Measurements from ENCODE around the gene RHBDL1. TPM values are rescaled to one million over a fixed set of nuclear protein-coding genes. Genes with fewer than 3 reads are reported as not detected.

Gene RHBDL1
- 12.4 TPM for polyA plus RNA-seq (2012; ENCODE audit: insufficient read length, low read depth)

- no peak; the same call in 1 of the 2 replicates for TF ChIP-seq POLR2AphosphoS5 (IDR thresholded peaks at IDR 0.05; ENCODE audit: low read depth, low read length)
- no peak for TF ChIP-seq FOXP2 (optimal IDR thresholded peaks at IDR 0.05; ENCODE audit: borderline replicate concordance, extremely low read depth, extremely low read length, insufficient read depth)
- TF ChIP-seq SIN3A (IDR thresholded peaks at IDR 0.05; ENCODE audit: borderline replicate concordance, insufficient read depth, low read length): no peak
Measured at GRCh38 chr16:674968-675883, at the start of gene RHBDL1. Gene RHBDL1, plus strand, starts transcription at chr16:675671. Its CDS starts 120 bp downstream, at chr16:675791.

- TF ChIP-seq REST (IDR thresholded peaks at IDR 0.05; ENCODE audit: insufficient read depth in 1 of 2, low read depth in 2 of 2, low read length in 2 of 2) (no peak), SIN3A (IDR thresholded peaks at IDR 0.05; ENCODE audit: borderline replicate concordance, insufficient read depth, low read length) (no peak), FOXP2 (optimal IDR thresholded peaks at IDR 0.05; ENCODE audit: borderline replicate concordance, extremely low read depth, extremely low read length, insufficient read depth) (no peak), POLR2AphosphoS5 (IDR thresholded peaks at IDR 0.05; ENCODE audit: low read depth, low read length) (no peak), TAF1 (IDR thresholded peaks at IDR 0.05; ENCODE audit: borderline replicate concordance, insufficient read depth, low read length) (no peak)
Measured at GRCh38 chr16:625977-626765, 49.3 kb upstream of the RHBDL1 start.

GRCh38 chr16:626787-627453 lies 48.6 kb upstream of the RHBDL1 start:
- TF ChIP-seq TAF1 (IDR thresholded peaks at IDR 0.05; ENCODE audit: borderline replicate concordance, insufficient read depth, low read length): no peak
- TF ChIP-seq SIN3A (IDR thresholded peaks at IDR 0.05; ENCODE audit: borderline replicate concordance, insufficient read depth, low read length): no peak
- TF ChIP-seq FOXP2 (optimal IDR thresholded peaks at IDR 0.05; ENCODE audit: borderline replicate concordance, extremely low read depth, extremely low read length, insufficient read depth): no peak
- TF ChIP-seq REST (IDR thresholded peaks at IDR 0.05; ENCODE audit: insufficient read depth in 1 of 2, low read depth in 2 of 2, low read length in 2 of 2): no peak
- no peak for TF ChIP-seq POLR2AphosphoS5 (IDR thresholded peaks at IDR 0.05; ENCODE audit: low read depth, low read length)

- no peak for TF ChIP-seq REST (IDR thresholded peaks at IDR 0.05; ENCODE audit: insufficient read depth in 1 of 2, low read depth in 2 of 2, low read length in 2 of 2)
- no peak for TF ChIP-seq SIN3A (IDR thresholded peaks at IDR 0.05; ENCODE audit: borderline replicate concordance, insufficient read depth, low read length)
- no peak for TF ChIP-seq TAF1 (IDR thresholded peaks at IDR 0.05; ENCODE audit: borderline replicate concordance, insufficient read depth, low read length)
- no peak for TF ChIP-seq POLR2AphosphoS5 (IDR thresholded peaks at IDR 0.05; ENCODE audit: low read depth, low read length)
- TF ChIP-seq FOXP2 (optimal IDR thresholded peaks at IDR 0.05; ENCODE audit: borderline replicate concordance, extremely low read depth, extremely low read length, insufficient read depth): no peak
Measured at GRCh38 chr16:627454-628239, 47.8 kb upstream of the RHBDL1 start.

Measured in PFSK-1 (cell line).